IMR-90 (cell line): Measurements from ENCODE around the gene TFCP2.

ENCODE experiments used
- BHLHE40 ChIP-seq: fragments of 150-350 bp; IDR thresholded peaks from 2 replicates; pipeline ENCODE4 v1.6.1; 2016; ENCODE audit warnings: mild to moderate bottlenecking, low read depth, low read length
- CEBPB ChIP-seq: IDR thresholded peaks from 2 replicates; pipeline ENCODE4 v1.6.1; 2012; ENCODE audit warnings: low read depth, low read length, improper control_type of control experiment
- FOS ChIP-seq: fragments of 150-350 bp; IDR thresholded peaks from 2 replicates; pipeline ENCODE4 v1.6.1; 2016; ENCODE audit warnings: low read depth, low read length
- MAZ ChIP-seq: IDR thresholded peaks from 2 replicates; pipeline ENCODE4 v1.6.1; 2012; ENCODE audit warnings: low read depth, mild to moderate bottlenecking, low read length, improper control_type of control experiment, moderate library complexity, borderline replicate concordance
- POLR2A ChIP-seq: IDR thresholded peaks from 2 replicates; pipeline ENCODE4 v1.6.1; 2012; ENCODE audit warnings: mild to moderate bottlenecking, low read depth, low read length
- RAD21 ChIP-seq: IDR thresholded peaks from 2 replicates; pipeline ENCODE4 v1.6.1; 2012; ENCODE audit warnings: low read length, improper control_type of control experiment
- RCOR1 ChIP-seq: IDR thresholded peaks from 2 replicates; pipeline ENCODE4 v1.6.1; 2012; ENCODE audit warnings: mild to moderate bottlenecking, low read length, improper control_type of control experiment; ENCODE audit not compliant: insufficient replicate concordance
- RFX5 ChIP-seq: IDR thresholded peaks from 2 replicates; pipeline ENCODE4 v1.8.0; 2012; ENCODE audit warnings: low read depth, mild to moderate bottlenecking, low read length, moderate library complexity
- TF ChIP-seq, protein P1 (sequence below): conservative IDR thresholded peaks from 2 replicates; pipeline ENCODE4 v1.5.1; 2012; ENCODE audit warnings: mild to moderate bottlenecking, low read depth, low read length, improper control_type of control experiment

DNA sequence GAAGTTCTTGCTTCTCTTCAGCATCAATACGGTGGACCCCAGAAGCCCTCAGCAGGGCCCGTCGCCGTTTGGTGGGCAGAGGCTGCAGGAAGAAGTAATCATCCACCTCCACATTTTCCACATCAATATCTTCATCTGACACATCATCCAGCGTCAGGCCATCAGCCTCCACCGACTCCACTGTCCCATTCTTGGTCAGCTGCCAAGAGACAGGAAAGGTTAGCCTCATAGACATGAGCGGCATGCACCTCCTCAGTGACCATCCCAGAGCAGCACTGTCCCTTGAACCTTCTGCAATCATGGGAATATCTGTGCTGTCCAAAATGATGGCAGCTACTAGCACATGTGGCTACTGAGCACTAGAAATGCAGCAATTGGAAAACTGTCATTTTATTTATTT is 105.2 kb downstream of the TFCP2 start:
- no peak for TF ChIP-seq POLR2A
- TF ChIP-seq FOS = no peak
- TF ChIP-seq, protein P1, sequence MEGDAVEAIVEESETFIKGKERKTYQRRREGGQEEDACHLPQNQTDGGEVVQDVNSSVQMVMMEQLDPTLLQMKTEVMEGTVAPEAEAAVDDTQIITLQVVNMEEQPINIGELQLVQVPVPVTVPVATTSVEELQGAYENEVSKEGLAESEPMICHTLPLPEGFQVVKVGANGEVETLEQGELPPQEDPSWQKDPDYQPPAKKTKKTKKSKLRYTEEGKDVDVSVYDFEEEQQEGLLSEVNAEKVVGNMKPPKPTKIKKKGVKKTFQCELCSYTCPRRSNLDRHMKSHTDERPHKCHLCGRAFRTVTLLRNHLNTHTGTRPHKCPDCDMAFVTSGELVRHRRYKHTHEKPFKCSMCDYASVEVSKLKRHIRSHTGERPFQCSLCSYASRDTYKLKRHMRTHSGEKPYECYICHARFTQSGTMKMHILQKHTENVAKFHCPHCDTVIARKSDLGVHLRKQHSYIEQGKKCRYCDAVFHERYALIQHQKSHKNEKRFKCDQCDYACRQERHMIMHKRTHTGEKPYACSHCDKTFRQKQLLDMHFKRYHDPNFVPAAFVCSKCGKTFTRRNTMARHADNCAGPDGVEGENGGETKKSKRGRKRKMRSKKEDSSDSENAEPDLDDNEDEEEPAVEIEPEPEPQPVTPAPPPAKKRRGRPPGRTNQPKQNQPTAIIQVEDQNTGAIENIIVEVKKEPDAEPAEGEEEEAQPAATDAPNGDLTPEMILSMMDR = no peak
- no peak for TF ChIP-seq RFX5
- no peak for TF ChIP-seq RAD21
- TF ChIP-seq CEBPB = no peak
- no peak for TF ChIP-seq MAZ
- no peak for TF ChIP-seq RCOR1
- no peak for TF ChIP-seq BHLHE40
